Astrocyte (in vitro differentiated cells and primary cell): ENCODE measurements around the gene AP1G2. TPM values are rescaled to one million over a fixed set of nuclear protein-coding genes. Genes with fewer than 3 reads are reported as not detected.

Experiments
- DNase-seq: peaks from one replicate; pipeline ENCODE4 v3.0.0-alpha.2; 2010; ENCODE audit warnings: low read depth
- FAIRE-seq: peaks from 2 replicates; lab custom pipeline; 2011; peaks lifted over from hg19 to GRCh38; lab: Jason Lieb, UNC
- H2AFZ ChIP-seq: 2 replicates; pipeline ENCODE4 v1.6.0; 2012; ENCODE audit warnings: low read depth, low read length, inconsistent platforms
- H3K27ac ChIP-seq: 2 replicates; pipeline ENCODE4 v1.5.1; 2011; ENCODE audit warnings: low read depth, low read length, inconsistent platforms
- H3K27me3 ChIP-seq: 2 replicates; pipeline ENCODE4 v1.6.0; 2011; ENCODE audit warnings: low read length, inconsistent platforms; ENCODE audit not compliant: insufficient read depth
- H3K36me3 ChIP-seq: 2 replicates; pipeline ENCODE4 v1.5.1; 2011; ENCODE audit warnings: low read length, inconsistent platforms; ENCODE audit not compliant: insufficient read depth
- H3K4me1 ChIP-seq: 2 replicates; pipeline ENCODE4 v1.5.1; 2011; ENCODE audit warnings: low read length, inconsistent platforms; ENCODE audit not compliant: insufficient read depth
- H3K4me2 ChIP-seq: 2 replicates; pipeline ENCODE4 v1.6.0; 2012; ENCODE audit warnings: low read length, inconsistent platforms
- H3K4me3 ChIP-seq: 2 replicates; pipeline ENCODE4 v1.5.1; 2011; ENCODE audit warnings: low read depth, mild to moderate bottlenecking, low read length, inconsistent platforms; ENCODE audit not compliant: insufficient read depth
- H3K79me2 ChIP-seq: 2 replicates; pipeline ENCODE4 v1.6.0; 2012; ENCODE audit warnings: mild to moderate bottlenecking, low read length, inconsistent platforms; ENCODE audit not compliant: insufficient read depth
- H3K9ac ChIP-seq: 2 replicates; pipeline ENCODE4 v1.6.0; 2012; ENCODE audit warnings: mild to moderate bottlenecking, low read length, inconsistent platforms
- H3K9me3 ChIP-seq: 2 replicates; pipeline ENCODE4 v1.5.1; 2012; ENCODE audit warnings: low read depth, mild to moderate bottlenecking, low read length, inconsistent platforms; ENCODE audit not compliant: insufficient read depth
- H4K20me1 ChIP-seq: 2 replicates; pipeline ENCODE4 v1.6.0; 2012; ENCODE audit warnings: low read length, inconsistent platforms; ENCODE audit not compliant: insufficient read depth
- H3K27ac Mint-ChIP-seq: one replicate; pipeline ENCODE4 v1.8.0; 2021; ENCODE audit warnings: mild to moderate bottlenecking, mixed read lengths; ENCODE audit not compliant: unreplicated experiment
- H3K27me3 Mint-ChIP-seq: one replicate; pipeline ENCODE4 v1.8.0; 2021; ENCODE audit warnings: low read depth, mixed read lengths; ENCODE audit not compliant: unreplicated experiment
- H3K36me3 Mint-ChIP-seq: one replicate; pipeline ENCODE4 v1.8.0; 2021; ENCODE audit warnings: low read depth, mixed read lengths; ENCODE audit not compliant: unreplicated experiment
- H3K4me1 Mint-ChIP-seq: one replicate; pipeline ENCODE4 v1.8.0; 2021; ENCODE audit warnings: low read depth, mixed read lengths; ENCODE audit not compliant: unreplicated experiment
- H3K4me3 Mint-ChIP-seq: one replicate; pipeline ENCODE4 v1.8.0; 2021; ENCODE audit warnings: mild to moderate bottlenecking, moderate library complexity, mixed read lengths; ENCODE audit not compliant: unreplicated experiment
- H3K9me3 Mint-ChIP-seq: one replicate; pipeline ENCODE4 v1.8.0; 2021; ENCODE audit warnings: mild to moderate bottlenecking, mixed read lengths; ENCODE audit not compliant: unreplicated experiment
- CTCF ChIP-seq: IDR thresholded peaks from 2 replicates; pipeline ENCODE4 v1.5.1; 2011; ENCODE audit warnings: low read depth, mild to moderate bottlenecking, inconsistent platforms, low read length, moderate library complexity; ENCODE audit not compliant: insufficient read depth
- EZH2 ChIP-seq: IDR thresholded peaks from 2 replicates; pipeline ENCODE4 v1.6.1; 2012; ENCODE audit warnings: mild to moderate bottlenecking, low read length, inconsistent platforms; ENCODE audit not compliant: insufficient read depth
- total RNA-seq: library from RNA; stranded (reverse); gene quantifications from 2 replicates; pipeline ENCODE4 v1.2.1, GENCODE V29; 2021

AP1G2 gene
- total RNA-seq, 1 donor from 2014 or later, result 80.9 TPM

DNA sequence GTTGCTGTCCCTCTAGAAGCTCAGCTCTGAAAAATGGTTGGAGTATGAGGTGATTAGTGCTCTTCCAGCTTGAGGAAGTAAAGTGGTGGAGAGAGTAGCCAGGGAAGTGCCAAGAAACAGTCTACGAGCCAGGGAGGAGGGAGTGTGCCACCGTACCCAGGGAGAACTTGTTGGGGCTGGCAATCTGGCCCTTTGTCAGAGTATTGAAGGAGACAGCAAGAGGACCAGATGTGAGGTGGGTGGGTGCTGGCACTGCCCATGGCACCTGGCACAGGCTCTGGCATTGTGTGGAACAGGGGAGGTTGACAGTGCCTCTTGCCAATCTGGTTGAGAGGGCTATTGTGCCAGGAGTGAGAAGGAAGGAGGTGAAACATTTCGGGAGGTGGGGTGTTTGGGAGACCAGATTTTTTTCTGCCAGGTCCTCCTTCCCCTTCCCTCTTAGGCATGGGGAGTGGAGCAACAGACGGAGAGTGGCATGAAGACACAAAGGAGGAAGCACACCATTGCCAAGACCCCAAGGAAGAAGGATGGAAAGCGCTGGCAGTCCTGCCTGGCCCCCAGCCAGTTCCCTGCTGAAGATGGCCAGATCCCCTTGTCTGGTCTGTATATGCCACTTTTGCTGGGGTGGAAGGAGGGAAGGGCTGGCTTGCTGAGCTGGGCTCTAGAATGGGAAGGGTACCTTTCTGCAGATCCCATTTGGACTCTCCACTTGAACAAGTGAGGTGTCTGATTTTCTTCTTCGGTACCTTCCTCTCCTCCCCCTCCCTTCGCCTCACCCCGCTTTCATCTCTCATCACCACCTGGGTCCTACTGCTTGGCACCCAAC is 53.6 kb downstream of the AP1G2 start:
- Histone ChIP-seq H3K4me3 (no peak overlapping the region), H3K79me2 (no peaks in the 10 kb centered on the region), H3K27me3 (no peaks in the 10 kb centered on the region), H3K9me3 (no peaks in the 10 kb centered on the region), H3K27ac (no peak overlapping the region), H3K36me3 (no peaks in the 10 kb centered on the region), H3K4me2 (no peak overlapping the region), H3K4me1 (no peaks in the 10 kb centered on the region), H4K20me1 (no peaks in the 10 kb centered on the region), H2AFZ (no peak overlapping the region), H3K9ac (no peak overlapping the region)
- H3K9me3 Mint-ChIP-seq, result peaks cover 5% of the 10 kb centered on the region
- DNase-seq (no peak), FAIRE-seq (no peak)
- no peak overlapping the region for H3K27ac Mint-ChIP-seq
- TF ChIP-seq EZH2 (no peak), CTCF (no peak)
- H3K27me3 Mint-ChIP-seq, result peaks cover 13% of the 10 kb centered on the region
- peaks cover 11% of the 10 kb centered on the region for H3K4me1 Mint-ChIP-seq
- peaks cover 28% of the 10 kb centered on the region for H3K36me3 Mint-ChIP-seq
- no peak overlapping the region for H3K4me3 Mint-ChIP-seq

DNA sequence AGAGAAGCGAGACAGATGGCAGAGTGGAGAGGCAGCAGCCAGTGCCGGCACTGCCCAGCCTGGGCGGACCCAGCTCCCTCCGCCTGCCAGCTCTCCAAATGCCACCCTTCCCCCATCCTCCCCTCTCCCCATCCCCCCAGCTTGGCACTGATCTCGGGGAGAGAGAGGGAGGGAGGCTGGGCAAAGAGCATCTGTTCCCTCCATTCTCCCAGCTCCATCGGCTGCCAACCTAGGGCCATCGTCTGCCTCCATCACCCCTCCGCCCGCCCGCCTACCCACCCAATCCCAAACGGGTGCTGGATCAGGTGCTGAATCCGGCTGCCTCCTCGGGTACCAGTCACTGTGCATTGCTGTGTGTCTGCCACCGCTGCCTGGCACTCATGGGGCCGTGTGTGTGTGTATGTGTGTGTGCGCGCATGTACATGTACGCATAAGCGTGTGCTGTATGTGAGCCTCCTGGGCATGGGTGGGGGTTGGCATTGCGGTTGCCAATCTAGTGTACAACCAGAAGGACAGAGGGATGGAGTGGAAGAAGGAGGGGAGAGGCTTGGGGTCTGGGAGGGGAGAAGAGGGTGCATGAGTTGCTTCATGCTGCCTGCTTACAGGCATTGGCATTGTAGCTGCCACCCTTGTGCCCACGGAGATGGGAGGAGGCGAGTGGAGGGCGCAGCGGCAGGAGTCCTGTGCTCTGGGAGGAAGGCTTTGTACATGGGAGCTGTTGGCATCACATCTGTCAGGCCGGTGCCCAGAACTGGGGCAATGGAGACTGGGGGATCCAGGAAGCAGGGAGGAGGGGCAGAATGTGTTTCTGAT is 54.4 kb downstream of the AP1G2 start:
- Histone ChIP-seq H3K9ac (no peak overlapping the region), H3K4me3 (no peak overlapping the region), H2AFZ (no peak overlapping the region), H3K27ac (no peak overlapping the region), H3K27me3 (no peaks in the 10 kb centered on the region), H3K79me2 (no peaks in the 10 kb centered on the region), H3K4me2 (peak overlapping the region; percentile 36), H3K36me3 (no peaks in the 10 kb centered on the region), H3K9me3 (no peaks in the 10 kb centered on the region), H3K4me1 (no peaks in the 10 kb centered on the region), H4K20me1 (no peaks in the 10 kb centered on the region)
- FAIRE-seq (no peak), DNase-seq (no peak)
- Mint-ChIP-seq H3K27ac (no peak overlapping the region), H3K9me3 (peaks cover 5% of the 10 kb centered on the region), H3K36me3 (peaks cover 28% of the 10 kb centered on the region), H3K27me3 (peaks cover 13% of the 10 kb centered on the region), H3K4me1 (peaks cover 3% of the 10 kb centered on the region), H3K4me3 (no peak overlapping the region)
- no peak for TF ChIP-seq EZH2
- TF ChIP-seq CTCF, result no peak
